Measurements from ENCODE around the gene PHKB. TPM values are rescaled to one million over a fixed set of nuclear protein-coding genes. Genes with fewer than 3 reads are reported as not detected.

The PHKB gene
- total RNA-seq, 1 experiment from 2014 or later = 38.8 TPM

DNA sequence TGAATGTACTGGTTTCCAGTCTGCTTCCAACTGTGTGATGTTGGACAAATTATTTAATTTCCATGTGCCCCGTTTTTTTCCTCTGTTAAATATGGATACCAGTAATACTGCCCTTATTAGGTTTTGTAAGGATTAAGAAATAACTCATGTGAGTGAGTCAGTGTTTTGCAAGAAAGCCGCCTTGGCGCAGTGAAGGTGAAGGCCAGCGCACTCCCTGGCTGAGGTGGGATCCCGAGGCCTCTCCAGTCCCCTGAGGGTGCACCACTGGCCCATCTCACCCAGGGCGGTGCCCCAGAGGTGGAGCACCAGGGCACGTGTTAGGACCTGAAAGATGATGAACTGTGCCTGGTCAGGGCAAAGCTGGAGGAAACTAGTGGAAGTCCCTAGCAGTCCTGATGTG lies 43.5 kb downstream of the PHKB start:
- Histone ChIP-seq H4K91ac (ENCODE audit: insufficient read length, low read depth, low read length) (no peak overlapping the region), H2BK15ac (ENCODE audit: low read depth, low read length) (no peak overlapping the region), H4K5ac (ENCODE audit: insufficient read length, low read depth, low read length) (no peak overlapping the region), H3K9ac (ENCODE audit: extremely low read depth, insufficient read length, low read length) (no peak overlapping the region), H3K4me1 (ENCODE audit: insufficient read depth, low read length) (no peaks in the 10 kb centered on the region), H3K27me3 (ENCODE audit: insufficient read depth, low read length) (no peaks in the 10 kb centered on the region), H2BK5ac (ENCODE audit: insufficient read length, low read length) (no peak overlapping the region), H2AK5ac (ENCODE audit: insufficient read length, low read length) (no peak overlapping the region), H2BK20ac (ENCODE audit: low read depth, low read length, poor library complexity, severe bottlenecking) (no peak overlapping the region), H2AFZ (ENCODE audit: low read length) (no peak overlapping the region), H2BK12ac (ENCODE audit: insufficient read length, low read depth, low read length) (no peak overlapping the region), H4K20me1 (ENCODE audit: control insufficient read depth, insufficient read depth, insufficient read length) (no peaks in the 10 kb centered on the region), H3K27ac (ENCODE audit: insufficient read length, low read depth, low read length) (no peak overlapping the region), H3K79me1 (ENCODE audit: insufficient read depth, low read depth, low read length, poor library complexity, severe bottlenecking) (no peaks in the 10 kb centered on the region), H3K23me2 (ENCODE audit: insufficient read length, low read depth, low read length, poor library complexity, severe bottlenecking) (no peaks in the 10 kb centered on the region), H3K56ac (ENCODE audit: insufficient read length, low read depth, low read length) (no peak overlapping the region), H3T11ph (ENCODE audit: low read length) (no peak overlapping the region), H3K4me2 (ENCODE audit: insufficient read depth, insufficient read length, low read length) (no peak overlapping the region), H2BK120ac (ENCODE audit: low read depth, low read length, poor library complexity, severe bottlenecking) (no peak overlapping the region), H3K23ac (ENCODE audit: insufficient read length, low read depth, low read length) (no peak overlapping the region), H3K79me2 (ENCODE audit: insufficient read depth, low read length) (no peaks in the 10 kb centered on the region), H3K9me3 (ENCODE audit: control insufficient read depth, low read depth, low read length) (no peaks in the 10 kb centered on the region), H3K4ac (ENCODE audit: low read depth, low read length) (no peak overlapping the region), H4K8ac (replicated peaks; ENCODE audit: insufficient read length, low read depth, low read length) (no peak overlapping the region), H3K14ac (ENCODE audit: insufficient read depth, low read length) (no peak overlapping the region), H3K18ac (ENCODE audit: insufficient read length, low read depth, low read length) (no peak overlapping the region)
- H3K27me3 Mint-ChIP-seq (ENCODE audit: low read depth) = no peaks in the 10 kb centered on the region
- DNase-seq = no peak
- H3K9me3 Mint-ChIP-seq = no peaks in the 10 kb centered on the region
- no CpG with 5 or more reads among the region's 7 CpGs for WGBS (ENCODE audit: extremely low coverage, insufficient read length, low lambda C conversion rate)
- H3K36me3 Mint-ChIP-seq (ENCODE audit: insufficient read depth in 1 of 3, low read depth in 3 of 3) = peaks cover 0 to 16% (median 16%) of the 10 kb centered on the region in 3 experiments; a peak in 6 of 7 replicates
- H3K27ac Mint-ChIP-seq = peak overlapping the region in 1 of 3 experiments; percentile 44; a peak in 2 of 7 replicates
- TF ChIP-seq, protein P1, sequence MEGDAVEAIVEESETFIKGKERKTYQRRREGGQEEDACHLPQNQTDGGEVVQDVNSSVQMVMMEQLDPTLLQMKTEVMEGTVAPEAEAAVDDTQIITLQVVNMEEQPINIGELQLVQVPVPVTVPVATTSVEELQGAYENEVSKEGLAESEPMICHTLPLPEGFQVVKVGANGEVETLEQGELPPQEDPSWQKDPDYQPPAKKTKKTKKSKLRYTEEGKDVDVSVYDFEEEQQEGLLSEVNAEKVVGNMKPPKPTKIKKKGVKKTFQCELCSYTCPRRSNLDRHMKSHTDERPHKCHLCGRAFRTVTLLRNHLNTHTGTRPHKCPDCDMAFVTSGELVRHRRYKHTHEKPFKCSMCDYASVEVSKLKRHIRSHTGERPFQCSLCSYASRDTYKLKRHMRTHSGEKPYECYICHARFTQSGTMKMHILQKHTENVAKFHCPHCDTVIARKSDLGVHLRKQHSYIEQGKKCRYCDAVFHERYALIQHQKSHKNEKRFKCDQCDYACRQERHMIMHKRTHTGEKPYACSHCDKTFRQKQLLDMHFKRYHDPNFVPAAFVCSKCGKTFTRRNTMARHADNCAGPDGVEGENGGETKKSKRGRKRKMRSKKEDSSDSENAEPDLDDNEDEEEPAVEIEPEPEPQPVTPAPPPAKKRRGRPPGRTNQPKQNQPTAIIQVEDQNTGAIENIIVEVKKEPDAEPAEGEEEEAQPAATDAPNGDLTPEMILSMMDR (conservative IDR thresholded peaks at IDR 0.05) = no peak
- H3K4me3 Mint-ChIP-seq = no peak overlapping the region
- no peaks in the 10 kb centered on the region for H3K4me1 Mint-ChIP-seq
